CD8-positive, alpha-beta memory T cell (primary cell): Measurements from ENCODE around the gene ORM1. TPM values are rescaled to one million over a fixed set of nuclear protein-coding genes. Genes with fewer than 3 reads are reported as not detected.

Experiments used
- CTCF ChIA-PET: fragments of 350-600 bp; sonication (Branson Sonifier 250); formaldehyde crosslinking; loops from one replicate; lab custom pipeline; 2021; ENCODE audit warnings: antibody characterized with exemption; lab: Charles Lee
- POLR2A ChIA-PET: fragments of 350-600 bp; sonication (Branson Sonifier 250); formaldehyde crosslinking; loops from one replicate; lab custom pipeline; 2021; ENCODE audit warnings: antibody characterized with exemption; lab: Charles Lee
- DNase-seq, 5 donors: peaks; one replicate each; pipeline versions ENCODE4 v3.0.0 to v3.0.0-alpha.2; 2020 to 2022; ENCODE audit warnings: mixed read lengths in 1 of 5
- H3K27ac ChIP-seq: one replicate; pipeline ENCODE4 v1.7.0; 2013; ENCODE audit warnings: low read depth, mild to moderate bottlenecking, low read length, moderate library complexity
- H3K27me3 ChIP-seq: 2 replicates; pipeline ENCODE4 v1.7.0; 2013; ENCODE audit warnings: low read length, mild to moderate bottlenecking; ENCODE audit not compliant: insufficient read depth, poor library complexity, severe bottlenecking
- H3K36me3 ChIP-seq: 2 replicates; pipeline ENCODE4 v1.7.0; 2013; ENCODE audit warnings: mild to moderate bottlenecking, low read length, moderate library complexity; ENCODE audit not compliant: insufficient read depth
- H3K4me1 ChIP-seq: 2 replicates; pipeline ENCODE4 v1.7.0; 2013; ENCODE audit warnings: mild to moderate bottlenecking, low read length, moderate library complexity; ENCODE audit not compliant: insufficient read depth
- H3K4me3 ChIP-seq: 2 replicates; pipeline ENCODE4 v1.7.0; 2013; ENCODE audit warnings: mild to moderate bottlenecking, low read length
- H3K9me3 ChIP-seq: 2 replicates; pipeline ENCODE4 v1.7.0; 2013; ENCODE audit warnings: mild to moderate bottlenecking, low read length
- H3K27ac Mint-ChIP-seq, 8 donors: one replicate each; pipeline ENCODE4 v1.8.0; 2020 to 2021; ENCODE audit warnings: mixed read lengths in 8 of 8, mild to moderate bottlenecking in 6 of 8, inconsistent platforms in 3 of 8, moderate library complexity in 3 of 8
- H3K27me3 Mint-ChIP-seq, 2 donors: one replicate each; pipeline ENCODE4 v1.8.0; 2020 to 2021; ENCODE audit warnings: mixed read lengths in 2 of 2, mild to moderate bottlenecking in 1 of 2, moderate library complexity in 1 of 2
- H3K36me3 Mint-ChIP-seq, 3 donors: one replicate each; pipeline ENCODE4 v1.8.0; 2020 to 2021; ENCODE audit warnings: mixed read lengths in 3 of 3, inconsistent platforms in 1 of 3, mild to moderate bottlenecking in 1 of 3
- H3K4me1 Mint-ChIP-seq, 3 donors: one replicate each; pipeline ENCODE4 v1.8.0; 2020 to 2021; ENCODE audit warnings: mixed read lengths in 3 of 3, inconsistent platforms in 1 of 3, mild to moderate bottlenecking in 1 of 3
- H3K4me3 Mint-ChIP-seq, 7 donors: one replicate each; pipeline ENCODE4 v1.8.0; 2020 to 2021; ENCODE audit warnings: mixed read lengths in 7 of 7, mild to moderate bottlenecking in 6 of 7, moderate library complexity in 4 of 7, inconsistent platforms in 2 of 7
- H3K9me3 Mint-ChIP-seq, 5 donors: one replicate each; pipeline ENCODE4 v1.8.0; 2020 to 2022; ENCODE audit warnings: mixed read lengths in 5 of 5, mild to moderate bottlenecking in 3 of 5, moderate library complexity in 2 of 5, inconsistent platforms in 1 of 5
- polyA plus RNA-seq: library from polyadenylated mRNA; unstranded; fragments of 300-500 nt; fragmentation: Illumina TruSeq; gene quantifications from one replicate; pipeline ENCODE4 v1.2.3, GENCODE V29; 2021
- total RNA-seq, 2 experiments: library from RNA; stranded (reverse); gene quantifications; one replicate each; pipeline ENCODE4 v1.2.3, GENCODE V29; 2021

The ORM1 gene
- total and polyA plus RNA-seq, 3 experiments from 2014 or later, result not detected

GRCh38 chr9:114361542-114361941 is 38.6 kb downstream of the ORM1 start:
- H3K9me3 Mint-ChIP-seq, result no peaks in the 10 kb centered on the region
- Histone ChIP-seq H3K27ac (no peak overlapping the region), H3K27me3 (no peaks in the 10 kb centered on the region), H3K4me1 (peaks cover 71% of the 10 kb centered on the region), H3K4me3 (no peak overlapping the region), H3K9me3 (no peaks in the 10 kb centered on the region), H3K36me3 (peaks cover 85% of the 10 kb centered on the region)
- DNase-seq, result no peak
- H3K27ac Mint-ChIP-seq, result peak overlapping the region; percentile 39 to 100 (median 93)
- peaks cover 69 to 93% (median 80%) of the 10 kb centered on the region in 3 donors for H3K4me1 Mint-ChIP-seq
- CTCF ChIA-PET, result interaction anchor here (1.0 to 15.5 kb wide), 3 partner anchors 17 to 31 kb away, joined by 3 to 245 read pairs (median 4); partner anchors contain the start of gene AKNA
- peaks cover 0 to 3% of the 10 kb centered on the region in 2 donors for H3K27me3 Mint-ChIP-seq
- POLR2A ChIA-PET, result interaction anchor here (1.0 to 14.5 kb wide), 5 partner anchors 8 to 25 kb away, joined by 4 to 341 read pairs (median 8); partner anchors contain the start of gene AKNA
- no peak overlapping the region for H3K4me3 Mint-ChIP-seq
- peaks cover 33 to 97% (median 43%) of the 10 kb centered on the region in 3 donors for H3K36me3 Mint-ChIP-seq

- peaks cover 39 to 97% (median 46%) of the 10 kb centered on the region in 3 donors for H3K36me3 Mint-ChIP-seq
- peaks cover 74 to 96% (median 81%) of the 10 kb centered on the region in 3 donors for H3K4me1 Mint-ChIP-seq
- H3K27me3 Mint-ChIP-seq, result peaks cover 0 to 3% of the 10 kb centered on the region in 2 donors
- no peaks in the 10 kb centered on the region for H3K9me3 Mint-ChIP-seq
- DNase-seq, result no peak
- peaks cover 80% of the 10 kb centered on the region for H3K4me1 ChIP-seq
- no peaks in the 10 kb centered on the region for H3K9me3 ChIP-seq
- ChIA-PET POLR2A (interaction anchor here (1.8 to 14.5 kb wide), 5 partner anchors 9 to 25 kb away, joined by 4 to 341 read pairs (median 8); partner anchors contain the start of gene AKNA), CTCF (interaction anchor here (1.1 to 15.5 kb wide), 4 partner anchors 11 to 72 kb away, joined by 4 to 245 read pairs (median 6); partner anchors contain the start of gene AKNA)
- no peak overlapping the region for H3K4me3 ChIP-seq
- H3K27ac ChIP-seq, result no peak overlapping the region
- peaks cover 82% of the 10 kb centered on the region for H3K36me3 ChIP-seq
- no peaks in the 10 kb centered on the region for H3K27me3 ChIP-seq
- peak overlapping the region in 1 of 7 donors; percentile 74 for H3K4me3 Mint-ChIP-seq
- H3K27ac Mint-ChIP-seq, result peak overlapping the region; percentile 42 to 100 (median 91)
These were observed 39.5 kb downstream of the ORM1 start for GRCh38 chr9:114362394-114362793.

- ChIA-PET CTCF (interaction anchor here (0.8 to 15.5 kb wide), 6 partner anchors 10 to 73 kb away, joined by 3 to 245 read pairs (median 4); partner anchors contain the start of gene AKNA), POLR2A (interaction anchor here (1.8 to 14.5 kb wide), 3 partner anchors 10 to 24 kb away, joined by 7 to 341 read pairs (median 13); partner anchors contain the start of gene AKNA)
- Mint-ChIP-seq H3K4me3 (peak overlapping the region; percentile 23 to 87 (median 71)), H3K27ac (peak overlapping the region; percentile 87 to 100 (median 96)), H3K36me3 (peaks cover 36 to 97% (median 44%) of the 10 kb centered on the region in 3 donors), H3K4me1 (peaks cover 79 to 97% (median 85%) of the 10 kb centered on the region in 3 donors), H3K27me3 (peaks cover 0 to 3% of the 10 kb centered on the region in 2 donors), H3K9me3 (no peaks in the 10 kb centered on the region)
- Histone ChIP-seq H3K36me3 (peaks cover 82% of the 10 kb centered on the region), H3K4me3 (peak overlapping the region; percentile 16), H3K9me3 (no peaks in the 10 kb centered on the region), H3K27me3 (no peaks in the 10 kb centered on the region), H3K27ac (no peak overlapping the region), H3K4me1 (peaks cover 90% of the 10 kb centered on the region)
- peak in 2 of 5 donors; percentile 55 to 63 for DNase-seq
These were observed 40.5 kb downstream of the ORM1 start for GRCh38 chr9:114363424-114363823.

- Histone ChIP-seq H3K9me3 (no peaks in the 10 kb centered on the region), H3K27me3 (no peaks in the 10 kb centered on the region), H3K4me1 (peaks cover 96% of the 10 kb centered on the region), H3K4me3 (peak overlapping the region; percentile 3), H3K27ac (no peak overlapping the region), H3K36me3 (peaks cover 78% of the 10 kb centered on the region)
- peak overlapping the region in 6 of 7 donors; percentile 50 to 87 (median 74) for H3K4me3 Mint-ChIP-seq
- peaks cover 85 to 99% (median 90%) of the 10 kb centered on the region in 3 donors for H3K4me1 Mint-ChIP-seq
- ChIA-PET POLR2A (interaction anchor here (1.2 to 14.5 kb wide), 5 partner anchors 8 to 23 kb away, joined by 3 to 341 read pairs (median 6); partner anchors contain the start of gene AKNA), CTCF (interaction anchor here (1.2 to 15.5 kb wide), 7 partner anchors 9 to 143 kb away, joined by 3 to 245 read pairs (median 4); partner anchors contain the start of gene AKNA)
- peak overlapping the region; percentile 87 to 100 (median 96) for H3K27ac Mint-ChIP-seq
- H3K36me3 Mint-ChIP-seq, result peaks cover 32 to 95% (median 43%) of the 10 kb centered on the region in 3 donors
- no peaks in the 10 kb centered on the region for H3K9me3 Mint-ChIP-seq
- DNase-seq, result no peak
- peaks cover 0 to 3% of the 10 kb centered on the region in 2 donors for H3K27me3 Mint-ChIP-seq
These were observed 41.5 kb downstream of the ORM1 start for GRCh38 chr9:114364134-114365041.

GRCh38 chr9:114365194-114365593 is 42.3 kb downstream of the ORM1 start:
- Mint-ChIP-seq H3K27me3 (peaks cover 0 to 4% of the 10 kb centered on the region in 2 donors), H3K9me3 (no peaks in the 10 kb centered on the region), H3K4me3 (peak overlapping the region in 5 of 7 donors; percentile 22 to 77 (median 29)), H3K36me3 (peaks cover 32 to 95% (median 42%) of the 10 kb centered on the region in 3 donors), H3K27ac (peak overlapping the region; percentile 87 to 100 (median 96)), H3K4me1 (peaks cover 86 to 100% (median 91%) of the 10 kb centered on the region in 3 donors)
- H3K4me1 ChIP-seq, result peaks cover 98% of the 10 kb centered on the region
- POLR2A ChIA-PET, result interaction anchor here (0.6 to 14.5 kb wide), 6 partner anchors 9 to 38 kb away, joined by 3 to 341 read pairs (median 4); partner anchors contain the start of gene AKNA
- CTCF ChIA-PET, result interaction anchor here (1.1 to 15.5 kb wide), 5 partner anchors 11 to 142 kb away, joined by 3 to 245 read pairs (median 4); partner anchors contain the start of gene AKNA
- no peak for DNase-seq
- H3K27me3 ChIP-seq, result no peaks in the 10 kb centered on the region
- H3K27ac ChIP-seq, result no peak overlapping the region
- H3K36me3 ChIP-seq, result peaks cover 69% of the 10 kb centered on the region
- no peak overlapping the region for H3K4me3 ChIP-seq
- no peaks in the 10 kb centered on the region for H3K9me3 ChIP-seq

GRCh38 chr9:114366334-114367128 is 43.6 kb downstream of the ORM1 start:
- peak overlapping the region; percentile 55 to 99 (median 96) for H3K27ac Mint-ChIP-seq
- Histone ChIP-seq H3K4me1 (peaks cover 98% of the 10 kb centered on the region), H3K4me3 (peak overlapping the region; percentile 16), H3K36me3 (peaks cover 69% of the 10 kb centered on the region), H3K9me3 (no peaks in the 10 kb centered on the region), H3K27me3 (no peaks in the 10 kb centered on the region), H3K27ac (peak overlapping the region; percentile 68)
- H3K4me3 Mint-ChIP-seq, result peak overlapping the region; percentile 47 to 82 (median 73)
- POLR2A ChIA-PET, result interaction anchor here (1.5 to 14.5 kb wide), 5 partner anchors 11 to 27 kb away, joined by 5 to 341 read pairs (median 8); partner anchors contain the start of gene AKNA
- CTCF ChIA-PET, result interaction anchor here (0.8 to 15.5 kb wide), 5 partner anchors 16 to 39 kb away, joined by 3 to 245 read pairs (median 5); partner anchors contain the start of gene AKNA
- peaks cover 24 to 93% (median 32%) of the 10 kb centered on the region in 3 donors for H3K36me3 Mint-ChIP-seq
- peak in 3 of 5 donors; percentile 71 to 78 (median 75) for DNase-seq
- H3K27me3 Mint-ChIP-seq, result peaks cover 0 to 4% of the 10 kb centered on the region in 2 donors
- no peaks in the 10 kb centered on the region for H3K9me3 Mint-ChIP-seq
- H3K4me1 Mint-ChIP-seq, result peaks cover 85 to 100% (median 90%) of the 10 kb centered on the region in 3 donors
